Heart left ventricle (tissue), 16 donors: ENCODE data around the gene ZNF750. TPM values are rescaled to one million over a fixed set of nuclear protein-coding genes. Genes with fewer than 3 reads are reported as not detected.
A peak's percentile ranks its signal among the peaks of the same experiment; 100 is the strongest.

Experiments used
- ATAC-seq, 4 donors: fragments of 200-7000 bp; cut with Tn5 transposase; one replicate each; pipeline ENCODE4 v1.9.1; 2020 to 2022; ENCODE audit warnings: moderate library complexity in 4 of 4, mild to moderate bottlenecking in 3 of 4, moderate number of reproducible peaks in 1 of 4
- DNase-seq, 5 donors: peaks; one replicate each; pipeline ENCODE4 v3.0.0-alpha.2; 2020
- H3K27ac ChIP-seq, 12 donors: fragments of 200-600 bp; sonication (generic) in 4 of 12; one replicate each; pipeline versions ENCODE4 v1.5.0 to v1.8.0; 2016 to 2022; ENCODE audit warnings: mild to moderate bottlenecking in 2 of 12
- H3K27me3 ChIP-seq, 9 donors: fragments of 200-600 bp; sonication (generic) in 2 of 9; one replicate each; pipeline versions ENCODE4 v1.5.1 to v1.8.0; 2016 to 2022; ENCODE audit warnings: mild to moderate bottlenecking in 3 of 9
- H3K36me3 ChIP-seq, 9 donors: fragments of 200-600 bp; sonication (generic) in 2 of 9; one replicate each; pipeline versions ENCODE4 v1.5.0 to v1.8.0; 2018 to 2022; ENCODE audit warnings: mild to moderate bottlenecking in 2 of 9
- H3K4me1 ChIP-seq, 12 donors: fragments of 200-600 bp; sonication (generic) in 4 of 12; one replicate each; pipeline versions ENCODE4 v1.5.0 to v1.8.0; 2016 to 2022; ENCODE audit warnings: mild to moderate bottlenecking in 3 of 12
- H3K4me3 ChIP-seq, 12 donors: fragments of 200-600 bp; sonication (generic) in 4 of 12; one replicate each; pipeline versions ENCODE4 v1.5.0 to v1.8.0; 2017 to 2022; ENCODE audit warnings: mild to moderate bottlenecking in 9 of 12, moderate library complexity in 4 of 12
- H3K9me3 ChIP-seq, 12 donors: fragments of 200-600 bp; sonication (generic) in 4 of 12; one replicate each; pipeline versions ENCODE4 v1.5.0 to v1.8.0; 2016 to 2022; ENCODE audit warnings: mild to moderate bottlenecking in 1 of 12
- CTCF ChIP-seq, 12 donors: fragments of 200-600 bp; sonication (generic) in 4 of 12; IDR thresholded peaks; one replicate each; pipeline versions ENCODE4 v1.5.0 to v1.8.0; 2018 to 2022; ENCODE audit warnings: antibody characterized with exemption in 12 of 12, mild to moderate bottlenecking in 5 of 12
- POLR2A ChIP-seq, 2 donors: fragments of 450-650 bp; IDR thresholded peaks; one replicate each; pipeline ENCODE4 v1.6.1; 2017; ENCODE audit warnings: antibody characterized with exemption in 2 of 2, mild to moderate bottlenecking in 2 of 2, moderate library complexity in 2 of 2
- WGBS, 4 donors: extraction: QIAGEN DNeasy Blood & Tissue Kit in 2 of 4; methylation state at CpG; one replicate each; pipeline versions ENCODE4 v1.1.5 to v1.1.7; 2013 to 2018; 5-methylcytosine and 5-hydroxymethylcytosine counted together
- intact Hi-C, 10 donors: fragments of 100-400 bp; cut with DNase I; formaldehyde crosslinking; loops; one replicate each; pipeline versions ENCODE4 v1.11.1 to v1.14.2; 2022
- polyA plus RNA-seq, 2 donors: library from polyadenylated mRNA; stranded (reverse); fragments of 200-250 nt; gene quantifications; one replicate each; pipeline ENCODE4 v1.2.3, GENCODE V29; 2013
- total RNA-seq, 9 donors: library from RNA; depleted of rRNA in 2 of 9; stranded (reverse); fragments of >200 nt in 2 of 9; fragmentation: NEBNext Ultra II Directional in 3 of 9; extraction: Animal tissue kit (Norgen Biotek cat#: 25700) in 3 of 9; gene quantifications; one replicate each; pipeline versions ENCODE4 v1.1.0 to v1.2.4, GENCODE V29; 2016 to 2023
- donor health status: ischemic (EF 13 %, LVEDD 7.1; RV severe dilation, severe dysfunction).
- donor health status: healthy with polysubstance abuse.
- donor health status: DM: no; HTN: yes; CAD: no.
- donor health status: DM: no; HTN: no; CAD: no.
- donor health status: ischemic (EF 25% LVEDD 6.9; RV normal size, moderate dysfunction).
- donor health status: ischemic (EF 25% LVEDD 5.7; RV mildly dilated, moderate dysfunction).
- donor health status: healthy.
- donor health status: DM: yes; HTN: yes; CAD: no.
- donor health status: ischemic (EF 35%, LVEDD 5.7; RV mildly dilated, moderate dysfunction).
- donor health status: nonischemic (EF 11% LVEDD 7.7; RV severe dilation, severe dysfunction).
- donor health status: DM: yes; HTN: yes; CAD: no.
- donor health status: PGD.
- donor health status: ischemic (EF 29% LVEDD 5.4; RV normal size, mild dysfunction).
- donor health status: nonischemic (EF 23%, LVEDD 6.1; RV moderate dilation, normal function).

ZNF750 gene
- total and polyA plus RNA-seq, 11 donors = 0.08 to 0.38 (median 0.24) TPM; not detected in 7

GRCh38 chr17:82876149-82876548 is 36.3 kb upstream of the ZNF750 start:
- TF ChIP-seq CTCF (IDR thresholded peaks at IDR 0.05) (no peak), POLR2A (IDR thresholded peaks at IDR 0.05) (no peak)
- Histone ChIP-seq H3K27me3 (no peaks in the 10 kb centered on the region), H3K9me3 (no peaks in the 10 kb centered on the region), H3K4me3 (no peak overlapping the region), H3K4me1 (peaks cover 3 to 70% (median 35%) of the 10 kb centered on the region in 12 donors), H3K27ac (peak overlapping the region in 11 of 12 donors; percentile 36 to 78 (median 70)), H3K36me3 (peaks cover 0 to 21% (median 6%) of the 10 kb centered on the region in 9 donors)
- intact Hi-C loops = loop anchor here in 2 of 10 donors (5.0 to 10.0 kb wide), 2 partner anchors 36 to 71 kb away; no protein-coding TSS in a partner anchor
- peak in 2 of 4 donors; percentile 26 to 69 for ATAC-seq
- 57 to 72% (median 63%) methylated on average over 18 of the region's 18 CpGs for WGBS, 4 donors
- DNase-seq = peak in 2 of 5 donors; percentile 33 to 56

DNA sequence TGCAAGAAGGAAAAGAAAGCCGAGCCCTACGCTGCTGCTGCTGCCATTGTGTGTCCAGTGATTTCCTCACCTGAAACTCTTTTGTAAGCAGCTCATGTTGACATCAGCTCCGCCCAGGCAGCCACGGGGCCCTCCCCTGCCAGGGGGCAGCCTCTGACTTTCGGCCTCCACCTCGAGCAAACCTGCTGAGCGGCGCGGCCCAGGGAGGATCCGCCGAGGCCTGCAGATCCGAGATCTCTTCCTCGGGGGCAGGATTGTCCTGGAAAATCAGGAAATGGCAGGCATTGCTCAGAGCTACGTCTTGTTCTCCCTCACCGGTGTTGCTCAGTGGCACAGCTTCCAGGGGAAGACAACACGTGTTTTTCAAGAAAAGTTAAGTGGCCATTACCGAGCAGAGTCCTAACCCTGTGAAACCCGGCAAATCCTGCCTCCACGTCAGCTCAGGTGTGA is 35.6 kb upstream of the ZNF750 start:
- intact Hi-C loops = loop anchor here in 2 of 10 donors (5.0 to 10.0 kb wide), 2 partner anchors 37 to 71 kb away; no protein-coding TSS in a partner anchor
- TF ChIP-seq CTCF (IDR thresholded peaks at IDR 0.05) = no peak
- TF ChIP-seq POLR2A (IDR thresholded peaks at IDR 0.05) = no peak
- WGBS, 4 donors = 79 to 88% (median 81%) methylated on average over 18 to 19 of the region's 19 CpGs
- Histone ChIP-seq H3K27ac (peak overlapping the region in 5 of 12 donors; percentile 36 to 78 (median 75)), H3K36me3 (peaks cover 0 to 28% (median 13%) of the 10 kb centered on the region in 9 donors), H3K4me1 (peaks cover 3 to 68% (median 34%) of the 10 kb centered on the region in 12 donors), H3K9me3 (no peaks in the 10 kb centered on the region), H3K4me3 (no peak overlapping the region), H3K27me3 (no peaks in the 10 kb centered on the region)
- no peak for ATAC-seq
- DNase-seq = peak in 1 of 5 donors; percentile 28

DNA sequence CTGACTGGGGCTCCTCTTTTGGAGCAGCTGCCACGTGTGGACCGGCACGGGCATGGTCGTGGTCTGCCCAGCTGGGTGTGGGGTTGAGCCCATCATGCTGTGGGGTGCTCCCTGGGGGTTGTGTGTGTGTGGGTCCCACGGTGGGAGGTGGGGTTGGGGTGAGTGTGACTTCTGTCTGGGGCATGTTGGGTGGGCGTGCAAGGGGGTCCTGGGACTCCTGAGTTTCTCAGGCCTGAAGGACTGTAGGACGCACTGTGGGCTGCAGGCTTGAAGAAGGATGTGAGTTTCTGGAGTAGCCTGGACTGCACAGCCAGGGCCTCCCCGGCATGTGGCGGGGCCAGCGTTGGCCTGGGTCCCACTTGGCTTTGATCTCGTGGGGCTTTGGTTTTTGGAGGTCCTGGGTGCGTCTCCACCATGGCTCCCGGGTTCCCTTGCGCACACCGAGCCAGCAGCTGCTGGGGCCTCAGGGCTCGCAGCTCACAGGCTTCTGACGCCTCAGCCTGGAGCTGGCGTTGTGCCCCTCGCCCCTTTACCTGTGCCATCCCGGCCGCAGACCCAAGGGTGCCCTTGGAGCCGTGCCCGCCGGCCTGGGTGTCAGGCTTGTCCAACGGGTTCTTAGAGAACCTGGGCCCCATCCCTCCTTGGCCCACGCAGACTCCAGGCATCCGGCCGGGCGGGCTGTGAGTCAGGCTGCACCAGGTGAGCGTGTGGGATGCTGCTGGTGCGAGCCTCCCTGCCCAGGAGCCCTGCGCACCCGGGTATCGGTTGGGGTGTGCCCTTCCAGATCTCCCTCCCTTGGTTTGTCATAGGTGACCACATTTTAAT is 34.4 kb upstream of the ZNF750 start:
- H3K4me1 ChIP-seq = peaks cover 3 to 60% (median 36%) of the 10 kb centered on the region in 12 donors

More for the DNA sequence above, 34.4 kb upstream of the ZNF750 start:
- Histone ChIP-seq H3K36me3 (peaks cover 0 to 33% (median 18%) of the 10 kb centered on the region in 9 donors), H3K4me3 (no peak overlapping the region), H3K9me3 (no peaks in the 10 kb centered on the region), H3K27me3 (no peaks in the 10 kb centered on the region), H3K27ac (no peak overlapping the region)
- 89 to 93% (median 91%) methylated on average over 29 to 34 of the region's 34 CpGs for WGBS, 4 donors
- no peak for TF ChIP-seq POLR2A (IDR thresholded peaks at IDR 0.05)
- TF ChIP-seq CTCF (IDR thresholded peaks at IDR 0.05) = no peak
- intact Hi-C loops = loop anchor here in 1 of 10 donors (10.0 kb wide), 1 partner anchor 69 kb away; no protein-coding TSS in a partner anchor
- DNase-seq (peak in 1 of 5 donors; percentile 22), ATAC-seq (no peak)
